ENCODE data around the gene LSM11.
A peak's percentile ranks its signal among the peaks of the same experiment; 100 is the strongest.

Gene LSM11

DNA sequence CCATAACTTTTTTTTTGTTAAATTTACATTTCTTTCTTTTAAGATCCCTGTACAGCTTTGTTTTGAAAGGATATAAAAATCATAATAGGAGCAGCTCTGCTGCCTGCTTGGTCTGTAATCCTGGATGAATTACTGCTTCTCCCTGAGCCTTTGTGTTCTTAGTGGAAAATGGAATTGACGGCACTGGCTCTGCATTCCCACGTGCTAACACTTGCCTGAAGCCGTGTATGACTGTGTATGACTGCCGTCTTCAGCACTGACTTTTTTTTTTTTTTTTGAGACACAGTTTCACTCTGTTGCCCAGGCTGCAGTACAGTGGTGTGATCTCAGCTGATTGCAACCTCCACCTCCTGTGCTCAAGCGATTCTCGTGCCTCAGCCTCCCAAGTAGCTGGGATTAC, 7.5 kb upstream of the LSM11 start:
- no peak for DNase-seq

DNA sequence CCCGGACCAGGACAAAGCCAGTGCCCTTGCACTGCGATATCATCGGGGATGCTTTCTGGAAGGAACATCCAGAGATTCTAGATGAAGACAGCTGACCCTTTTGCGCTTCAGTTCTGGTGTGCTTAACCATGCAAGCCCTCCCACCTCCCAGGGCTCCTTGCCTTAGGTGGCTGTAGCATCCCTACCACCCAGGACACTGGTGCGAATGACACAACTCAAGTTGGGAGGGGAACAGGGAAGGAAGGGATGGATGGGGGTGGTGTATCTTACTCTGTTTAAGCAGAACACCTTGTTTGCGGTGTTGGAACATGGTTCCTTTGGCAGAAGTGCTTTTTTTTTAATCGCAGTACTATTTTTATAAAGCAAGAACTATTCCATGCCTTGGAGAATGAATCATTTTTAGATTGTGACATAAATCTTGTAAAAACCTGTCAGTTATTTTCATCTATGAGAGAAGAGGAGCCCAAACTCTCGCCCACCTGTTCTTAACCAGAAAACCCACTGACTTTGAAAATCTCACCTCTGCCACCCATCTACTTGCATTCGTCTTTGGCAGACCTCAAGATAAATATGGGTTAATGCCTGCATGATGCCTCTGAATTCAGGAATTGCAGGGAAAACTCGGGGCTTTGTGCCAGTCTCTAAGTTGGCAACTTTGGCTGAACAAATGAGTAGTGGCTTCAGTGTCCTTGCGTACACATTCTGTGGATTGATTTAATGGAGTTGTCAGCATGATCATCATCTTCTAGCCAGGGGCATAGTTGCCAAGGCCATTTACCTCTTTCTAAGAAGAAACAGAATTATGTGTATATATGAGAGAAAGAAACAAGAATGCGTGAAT, 3.9 kb upstream of the LSM11 start:
- no peak for DNase-seq

DNA sequence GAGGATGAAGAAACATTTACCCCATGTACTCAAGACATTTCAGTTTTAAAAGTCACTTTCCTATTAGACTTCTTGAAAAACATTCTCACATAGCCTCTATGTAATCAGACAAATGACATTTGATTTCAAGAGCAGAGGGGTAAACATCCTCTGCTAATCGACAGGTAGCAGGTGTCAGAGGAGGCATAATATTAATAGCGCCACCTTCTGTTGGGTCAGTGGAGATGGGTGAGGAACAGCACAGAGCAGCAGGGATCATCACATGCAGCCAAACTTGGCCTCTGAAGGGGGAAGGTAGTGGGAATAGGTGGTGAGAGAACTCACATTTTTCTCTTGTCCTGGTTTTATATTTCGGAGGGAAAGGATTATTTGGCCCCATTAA, 3.3 kb upstream of the LSM11 start:
- no peak for DNase-seq

DNA sequence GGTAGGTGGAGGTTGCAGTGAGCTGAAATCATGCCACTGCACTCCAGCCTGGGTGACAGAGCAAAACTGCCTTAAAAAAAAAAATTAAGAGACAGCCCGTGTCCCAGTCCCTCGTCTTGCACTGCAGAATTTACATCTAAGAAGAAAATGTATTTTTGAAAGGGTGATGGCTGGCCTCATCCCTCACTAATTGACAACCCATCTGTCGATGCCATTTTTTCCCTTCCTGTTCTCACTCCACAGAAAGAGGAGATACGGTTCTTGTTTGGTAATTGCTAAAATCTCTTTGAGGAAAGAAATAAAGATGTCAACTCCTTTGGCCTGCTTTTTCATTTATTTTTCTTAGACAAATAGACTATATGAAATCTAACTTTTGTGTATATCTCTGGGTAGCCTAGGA, 2.4 kb upstream of the LSM11 start:
- no peak for DNase-seq

DNA sequence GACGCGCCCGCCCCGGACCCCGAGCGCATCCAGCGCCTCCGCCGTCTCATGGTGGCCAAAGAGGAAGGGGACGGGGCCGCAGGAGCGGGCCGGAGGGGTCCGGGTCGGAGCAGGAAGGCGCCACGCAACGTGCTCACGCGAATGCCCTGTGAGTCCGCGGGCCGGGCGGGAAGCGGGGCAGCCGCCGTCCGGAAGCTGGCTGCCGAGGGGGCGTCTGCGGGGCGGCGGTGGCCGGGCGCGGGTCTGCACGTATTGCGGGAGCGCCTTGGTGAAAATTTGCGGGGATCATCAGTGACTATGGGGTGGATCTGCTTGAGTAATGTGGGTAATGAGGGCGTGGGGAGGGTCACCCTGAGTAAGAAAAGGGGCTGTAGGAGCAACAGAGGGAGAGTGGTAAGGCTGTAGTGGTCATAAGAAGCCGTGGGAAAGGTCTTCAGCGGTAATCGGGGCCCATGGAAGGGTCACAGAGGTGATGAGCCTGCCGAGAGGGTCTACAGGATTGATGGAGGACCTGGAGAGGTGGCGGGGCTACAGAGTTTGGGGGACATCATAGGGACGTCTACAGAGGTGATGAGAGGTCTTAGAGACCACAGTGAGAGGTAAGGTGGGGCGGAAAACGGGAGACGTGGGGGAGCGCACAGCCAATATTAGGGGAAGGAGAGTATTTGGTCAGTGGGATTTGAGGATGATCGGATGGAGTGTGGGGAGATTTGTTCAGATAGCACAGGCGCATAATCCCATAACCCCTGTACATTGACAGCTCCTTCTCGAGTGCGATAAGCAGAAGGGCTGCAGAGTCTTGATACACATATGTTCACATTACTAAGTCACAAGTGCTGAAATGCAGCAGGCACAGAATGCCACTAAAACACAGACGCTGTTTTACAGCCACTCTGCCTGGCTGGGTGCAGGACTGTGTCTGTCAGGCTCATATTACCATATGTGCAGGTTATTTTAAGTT, 819 bp downstream of the LSM11 start:
- no peak for DNase-seq

DNA sequence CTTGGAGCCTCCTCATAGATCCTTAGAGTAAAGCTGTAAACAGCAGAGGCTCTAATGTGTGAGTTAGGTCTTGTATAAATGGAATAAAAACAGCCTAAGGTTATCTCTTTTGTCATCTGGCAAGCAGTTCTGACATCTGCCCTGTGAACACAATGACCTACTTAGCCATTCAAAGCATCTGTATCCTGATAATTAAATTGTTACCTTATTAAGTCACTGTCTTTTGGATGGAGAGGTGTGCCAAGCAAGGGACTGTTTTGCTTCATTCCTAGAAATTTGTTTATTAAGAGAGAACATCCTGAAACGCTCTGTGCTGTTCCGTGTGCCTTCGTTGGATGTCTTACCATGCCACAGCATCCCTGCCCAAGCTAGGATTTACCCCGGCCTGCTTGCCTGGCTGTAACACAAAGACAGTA, 1.5 kb downstream of the LSM11 start:
- DNase-seq = no peak

DNA sequence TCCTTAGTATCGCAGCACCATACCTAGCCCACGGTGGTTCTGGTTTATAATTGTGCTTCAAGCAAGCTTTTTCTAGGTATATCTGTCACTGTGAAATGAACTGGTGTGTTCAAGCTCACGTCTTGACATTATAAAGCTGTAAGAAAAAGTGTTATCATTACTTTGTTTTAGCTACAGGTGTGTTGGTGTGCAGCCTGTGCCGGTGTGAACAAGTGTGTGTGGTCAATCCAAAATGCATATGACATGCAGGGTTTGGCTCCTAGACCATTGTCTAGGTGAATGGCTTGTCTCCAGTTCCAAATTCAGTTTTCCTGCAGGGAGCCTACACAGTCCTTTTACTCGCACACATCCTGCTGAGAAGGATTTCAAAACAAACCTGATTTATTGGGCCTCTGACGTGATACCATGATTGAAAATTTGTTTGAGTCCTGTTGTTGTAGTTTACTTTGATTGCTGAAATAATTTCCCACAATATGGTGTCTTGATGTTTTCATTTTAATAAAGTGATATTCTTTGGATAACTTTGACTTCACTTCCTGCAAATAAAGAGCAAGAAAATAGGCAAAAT, 3.7 kb downstream of the LSM11 start:
- no peak for DNase-seq

DNA sequence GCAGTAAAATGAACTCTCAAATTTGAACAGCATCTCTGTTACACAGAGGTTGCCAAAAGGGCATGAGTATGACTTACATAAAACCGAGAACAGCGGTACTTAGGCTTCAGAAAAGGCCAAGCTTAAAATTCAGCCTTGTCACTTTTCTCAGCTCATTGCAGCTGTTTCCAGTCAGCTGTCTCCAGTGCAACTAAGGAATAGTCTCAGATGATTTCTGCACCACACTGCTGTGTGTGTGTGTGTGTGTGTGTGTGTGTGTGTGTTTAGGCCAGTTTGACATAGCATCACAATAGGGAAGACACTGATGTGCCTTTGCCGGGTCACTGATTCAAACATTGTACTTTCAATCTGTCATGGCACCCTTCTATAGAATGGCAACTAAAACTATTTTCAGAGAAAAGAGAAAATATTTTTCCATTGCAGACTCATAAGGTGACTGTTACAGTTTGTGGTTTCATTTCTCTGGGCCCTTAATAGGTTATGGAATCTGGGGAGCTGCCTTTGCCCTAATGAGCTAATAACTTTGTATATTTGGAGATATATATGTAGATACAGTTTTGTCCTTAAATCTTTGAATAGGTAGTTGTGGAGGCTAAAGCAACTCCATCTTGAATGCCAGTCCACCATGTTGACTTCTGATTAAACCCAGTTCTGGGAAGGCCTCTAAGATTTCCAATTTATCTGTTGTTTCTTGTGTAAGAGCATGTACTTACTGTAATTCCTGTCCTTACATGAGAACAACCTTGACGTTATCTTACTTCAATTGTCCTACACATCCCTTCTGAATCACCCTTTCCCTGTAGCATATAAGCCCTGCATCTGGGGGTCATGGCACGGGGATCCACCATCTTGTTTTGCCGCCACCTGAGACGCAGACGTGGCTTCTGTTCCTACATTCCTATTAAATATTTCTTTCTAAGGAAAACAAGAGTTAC, 4.5 kb downstream of the LSM11 start:
- DNase-seq = no peak

DNA sequence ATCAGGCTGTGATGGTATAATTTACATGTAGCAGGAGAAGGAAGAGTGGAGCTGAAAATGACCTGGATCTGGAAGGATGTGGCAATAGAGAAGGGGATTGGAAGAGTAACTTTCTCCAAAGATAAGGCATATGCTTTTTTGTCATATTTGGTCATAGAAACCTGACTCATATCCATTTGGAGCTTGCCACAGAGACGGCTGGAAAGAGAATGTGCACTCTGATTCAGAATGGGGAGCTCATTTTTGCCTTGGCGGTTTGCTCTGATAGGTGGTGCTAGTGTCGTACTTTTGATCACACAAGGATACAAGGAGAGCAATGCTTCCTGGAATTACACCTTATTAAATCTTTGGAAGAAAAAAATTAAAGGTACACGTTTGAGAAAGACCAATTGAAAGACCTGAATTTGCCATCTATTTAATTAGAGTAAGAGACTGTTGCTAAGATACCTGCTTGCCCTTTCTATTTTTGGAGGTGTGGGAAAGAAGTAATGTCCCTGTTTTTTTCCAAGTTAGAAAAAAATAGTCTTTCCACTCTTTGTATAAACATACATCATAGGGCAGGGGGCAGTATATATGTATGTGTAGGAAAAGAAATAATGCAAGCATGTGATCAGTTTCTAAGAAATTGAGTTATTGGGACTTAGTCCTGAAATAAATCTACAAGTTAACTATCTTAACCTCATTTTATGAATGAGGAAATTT, 5.4 kb downstream of the LSM11 start:
- no peak for DNase-seq

DNA sequence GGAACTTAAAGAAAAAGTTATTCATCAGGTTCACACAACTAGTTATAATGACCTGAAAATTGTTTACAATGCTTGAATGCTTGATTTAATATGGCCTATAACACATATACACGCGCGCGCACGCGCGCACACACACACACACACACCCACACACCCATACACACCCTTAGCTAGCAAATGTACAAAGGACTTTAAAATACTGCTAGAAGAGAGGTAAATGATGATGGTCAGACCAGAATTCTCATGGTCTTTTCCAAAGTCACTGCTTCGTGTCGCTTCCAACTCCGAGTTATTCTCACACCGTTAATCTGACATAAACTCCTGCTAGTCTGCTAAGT, 5.9 kb downstream of the LSM11 start:
- no peak for DNase-seq

DNA sequence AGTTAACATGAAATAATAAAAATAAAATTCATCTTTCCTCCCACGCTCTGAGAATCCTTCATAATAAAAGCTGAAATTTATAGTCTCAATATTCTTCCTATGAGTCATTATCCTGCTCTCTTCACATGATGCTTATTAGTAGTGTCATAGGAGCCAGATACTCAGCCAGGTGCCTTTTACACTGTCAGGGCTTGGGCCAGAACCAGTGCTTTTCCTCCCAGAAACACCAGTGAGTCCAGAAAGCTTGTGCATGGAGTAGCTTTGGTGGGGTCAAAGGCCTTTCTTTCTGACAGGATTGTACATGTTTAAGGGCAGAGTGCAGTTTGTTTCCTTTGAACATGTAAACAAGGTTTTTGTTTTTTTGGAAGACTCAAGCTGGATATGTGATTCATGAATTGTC, 6.8 kb downstream of the LSM11 start:
- DNase-seq = no peak

DNA sequence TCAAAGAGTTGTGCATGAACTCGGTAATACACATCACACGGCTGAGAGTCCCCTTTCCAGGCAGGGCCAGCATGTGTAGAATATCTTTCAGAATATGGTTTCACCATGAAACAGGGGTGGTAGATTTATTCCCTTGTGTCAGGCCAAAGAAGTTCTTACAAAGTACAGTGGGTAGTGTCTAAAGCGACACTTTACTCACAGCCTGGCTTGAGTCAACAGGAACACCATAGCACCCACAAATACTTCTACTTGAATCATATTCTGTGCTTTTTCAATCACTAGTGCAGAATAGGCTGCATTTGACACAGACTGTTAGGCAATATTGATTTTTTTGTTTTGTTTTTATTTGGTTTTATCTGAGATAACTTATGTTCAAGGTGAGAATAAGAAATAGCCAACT, 12.6 kb downstream of the LSM11 start:
- DNase-seq = no peak

DNA sequence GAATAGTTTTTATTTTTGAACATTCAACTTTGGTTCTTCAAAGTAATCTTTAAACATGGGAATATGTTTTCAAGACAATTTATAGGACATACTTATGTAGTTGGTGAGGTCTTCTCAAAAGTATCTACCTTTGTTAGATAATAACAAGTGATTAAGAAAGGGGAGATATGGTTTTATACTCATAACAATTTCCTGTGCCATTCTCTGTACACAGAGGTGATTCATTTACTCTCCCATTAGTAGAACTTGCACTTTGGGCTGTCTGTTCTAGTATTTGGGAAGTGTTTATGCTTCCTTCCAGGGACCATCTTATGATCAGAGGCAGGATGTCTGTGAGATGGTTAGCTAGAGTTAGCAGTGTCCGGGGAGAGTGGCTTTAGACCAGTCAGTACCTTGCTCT, 15.2 kb downstream of the LSM11 start:
- no peak for DNase-seq

DNA sequence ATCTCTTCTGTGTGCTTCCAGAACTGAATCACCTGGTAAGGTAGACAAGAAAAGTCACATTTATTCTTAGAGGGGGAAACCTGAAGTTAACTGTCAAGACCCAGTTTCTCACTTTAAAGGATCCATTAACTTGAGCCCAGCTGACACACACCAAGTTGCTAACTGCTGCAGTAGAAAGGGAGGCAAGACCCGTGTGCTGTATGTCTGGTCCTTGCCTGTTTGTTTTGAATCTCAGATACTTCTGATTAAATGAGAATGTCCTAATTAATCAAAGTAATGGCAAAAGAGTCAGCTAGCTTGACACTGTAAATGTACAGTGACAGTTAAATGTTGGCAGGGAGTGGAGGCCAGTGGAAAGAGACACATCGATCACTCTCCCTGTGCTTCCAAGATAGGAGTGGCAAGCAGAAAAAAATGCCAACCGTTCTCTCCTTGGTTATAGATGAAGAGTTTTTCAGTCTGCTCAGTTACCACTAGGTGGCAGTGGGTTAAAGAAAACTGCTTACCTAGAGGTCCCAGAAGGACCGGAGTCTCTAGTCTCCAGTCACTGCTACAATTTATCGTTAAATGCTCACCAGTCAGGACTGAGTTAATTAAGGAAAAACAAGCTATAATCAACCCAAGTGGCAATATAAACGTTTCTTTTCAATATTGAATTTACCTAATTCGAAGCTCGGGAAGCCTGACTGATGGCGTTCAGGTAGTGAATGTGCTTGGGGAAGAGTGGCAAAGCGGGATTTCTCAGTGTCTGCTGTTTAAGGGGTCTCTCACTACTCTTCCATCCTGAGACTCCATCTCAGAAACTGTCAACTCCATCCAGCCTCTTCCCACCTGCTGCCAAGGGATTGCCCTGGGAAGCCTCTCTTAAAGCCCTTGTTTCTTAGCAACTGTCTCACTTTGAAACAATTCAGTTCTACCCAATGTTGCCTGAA, 18.4 kb downstream of the LSM11 start:
- DNase-seq = peak in 1 of 2 experiments; percentile 17

DNA sequence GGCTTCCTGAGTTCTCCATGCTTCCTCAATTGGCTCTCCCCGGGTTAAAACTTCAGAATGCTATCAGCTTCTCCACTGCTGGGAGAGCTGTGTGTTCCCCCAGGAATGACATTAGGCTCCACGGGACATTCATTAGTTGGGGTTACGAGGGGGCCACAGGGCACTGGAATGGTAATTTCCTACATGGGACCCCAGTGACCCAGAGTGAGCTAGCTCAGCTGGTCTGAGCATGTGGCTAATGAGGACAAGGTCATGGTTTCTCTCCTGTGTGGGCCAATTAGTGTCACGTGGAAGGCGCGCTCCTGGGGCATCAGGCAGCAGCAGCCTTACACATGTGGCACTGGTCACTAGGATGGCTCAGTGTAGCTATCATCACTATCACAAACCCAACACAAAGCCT, 21.0 kb downstream of the LSM11 start:
- DNase-seq = no peak

DNA sequence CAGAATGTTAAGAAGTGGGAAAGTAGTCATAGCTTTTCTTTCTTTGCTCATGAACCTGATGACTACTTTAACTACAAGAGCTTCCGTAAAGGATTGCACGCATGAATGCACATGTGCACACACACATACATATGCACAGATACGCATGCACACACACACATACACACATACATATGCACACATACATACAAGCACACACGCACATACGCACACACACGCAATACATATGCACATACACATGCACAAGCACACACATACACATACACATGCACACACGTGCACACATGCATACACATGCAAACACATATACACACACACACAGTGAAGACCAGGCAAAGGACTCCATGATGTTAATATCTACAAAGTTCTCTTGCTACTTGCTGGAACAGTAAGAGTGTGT, 22.9 kb downstream of the LSM11 start:
- no peak for DNase-seq

DNA sequence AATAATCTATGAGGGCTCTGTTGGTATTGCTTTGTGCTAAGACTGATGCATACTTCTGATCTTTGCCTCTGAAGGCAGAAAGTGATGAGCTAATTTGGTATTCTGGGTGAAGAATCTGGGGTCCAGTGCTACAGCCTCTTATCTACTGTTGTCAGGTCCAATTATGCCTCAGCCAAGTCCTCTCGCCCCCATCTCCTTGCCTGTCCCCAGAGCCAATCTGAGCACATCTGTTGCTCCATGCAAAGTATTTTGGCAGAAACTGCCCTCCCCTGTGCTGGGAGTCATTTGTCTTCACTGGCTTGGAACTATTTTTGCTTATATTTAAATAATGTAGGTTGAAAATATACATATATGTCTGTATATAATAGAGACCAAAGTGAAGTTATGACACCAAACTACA, 23.4 kb downstream of the LSM11 start:
- DNase-seq = no peak

DNA sequence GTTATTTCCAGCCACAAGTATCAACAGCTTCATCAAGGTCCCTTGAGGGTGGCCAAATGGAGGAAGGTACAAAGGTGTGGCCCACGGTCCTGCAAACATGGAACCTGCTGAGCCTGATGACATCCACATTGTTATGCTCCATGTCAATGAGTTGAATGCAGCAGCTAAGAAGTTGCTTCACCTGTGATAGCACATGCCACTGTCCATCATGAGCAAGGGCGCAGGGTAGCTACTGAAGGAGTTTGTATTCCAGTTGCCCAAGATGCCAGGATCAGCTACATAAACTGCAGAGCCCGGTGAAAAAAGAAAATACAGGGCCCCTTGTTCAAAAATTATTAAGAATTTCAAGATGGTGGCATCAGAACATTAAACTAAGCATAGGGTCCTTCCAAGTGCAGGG, 24.2 kb downstream of the LSM11 start:
- DNase-seq = no peak

DNA sequence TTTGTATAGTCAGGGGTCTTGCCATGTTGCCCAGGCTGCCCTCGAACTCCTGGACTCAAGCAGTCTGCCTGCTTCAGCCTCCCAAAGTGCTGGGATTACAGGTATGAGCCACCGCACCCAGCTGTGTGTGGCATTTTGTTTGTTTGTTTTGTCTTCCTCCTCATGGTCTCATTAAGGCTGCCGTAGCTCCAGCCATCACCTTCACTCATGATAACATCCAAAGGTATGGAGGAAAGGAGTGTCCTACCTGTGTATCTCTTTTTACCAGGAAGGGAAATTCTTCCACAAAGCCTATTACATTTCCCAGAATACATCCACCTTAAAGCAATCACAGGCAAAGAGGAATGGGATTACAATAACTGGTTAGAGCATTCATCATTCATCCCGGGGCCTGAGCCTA, 27.2 kb downstream of the LSM11 start:
- DNase-seq = no peak

DNA sequence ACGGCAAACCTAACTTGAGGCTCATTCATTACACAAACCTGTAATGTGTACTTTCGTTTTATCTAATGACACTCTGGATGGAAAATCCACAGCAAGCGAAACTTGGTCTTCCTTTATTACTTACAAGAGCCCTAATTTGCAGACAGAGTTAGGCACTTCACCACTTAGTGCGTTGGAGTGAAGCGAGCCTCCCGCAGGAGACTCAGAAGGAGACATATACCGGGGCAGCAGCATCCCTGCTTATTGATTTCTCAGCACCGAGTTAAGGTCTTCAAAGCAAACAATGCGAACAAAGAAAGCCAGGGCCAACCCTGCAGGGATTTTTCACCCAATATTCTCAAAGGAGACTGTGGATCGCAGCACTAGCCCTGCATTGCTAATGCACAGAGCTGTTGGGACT, 28.6 kb downstream of the LSM11 start:
- DNase-seq = no peak
